Astrocyte (in vitro differentiated cells and primary cell): Measurements from ENCODE around the gene NTRK3.
"Not testable (repeated sequence)": the region's sequence is repeated elsewhere in the genome, so short reads cannot be mapped to it uniquely, and the experiment has no call there.

ENCODE experiments used
- EZH2 ChIP-seq: IDR thresholded peaks from 2 replicates; pipeline ENCODE4 v1.6.1; 2012; ENCODE audit warnings: mild to moderate bottlenecking, low read length, inconsistent platforms; ENCODE audit not compliant: insufficient read depth
- TF ChIP-seq, protein P1 (sequence below): IDR thresholded peaks from 2 replicates; pipeline ENCODE4 v1.5.1; 2011; ENCODE audit warnings: low read depth, mild to moderate bottlenecking, inconsistent platforms, low read length, moderate library complexity; ENCODE audit not compliant: insufficient read depth

- TF ChIP-seq, protein P1, sequence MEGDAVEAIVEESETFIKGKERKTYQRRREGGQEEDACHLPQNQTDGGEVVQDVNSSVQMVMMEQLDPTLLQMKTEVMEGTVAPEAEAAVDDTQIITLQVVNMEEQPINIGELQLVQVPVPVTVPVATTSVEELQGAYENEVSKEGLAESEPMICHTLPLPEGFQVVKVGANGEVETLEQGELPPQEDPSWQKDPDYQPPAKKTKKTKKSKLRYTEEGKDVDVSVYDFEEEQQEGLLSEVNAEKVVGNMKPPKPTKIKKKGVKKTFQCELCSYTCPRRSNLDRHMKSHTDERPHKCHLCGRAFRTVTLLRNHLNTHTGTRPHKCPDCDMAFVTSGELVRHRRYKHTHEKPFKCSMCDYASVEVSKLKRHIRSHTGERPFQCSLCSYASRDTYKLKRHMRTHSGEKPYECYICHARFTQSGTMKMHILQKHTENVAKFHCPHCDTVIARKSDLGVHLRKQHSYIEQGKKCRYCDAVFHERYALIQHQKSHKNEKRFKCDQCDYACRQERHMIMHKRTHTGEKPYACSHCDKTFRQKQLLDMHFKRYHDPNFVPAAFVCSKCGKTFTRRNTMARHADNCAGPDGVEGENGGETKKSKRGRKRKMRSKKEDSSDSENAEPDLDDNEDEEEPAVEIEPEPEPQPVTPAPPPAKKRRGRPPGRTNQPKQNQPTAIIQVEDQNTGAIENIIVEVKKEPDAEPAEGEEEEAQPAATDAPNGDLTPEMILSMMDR: not testable (repeated sequence)
- TF ChIP-seq EZH2: not testable (repeated sequence)
Observed at GRCh38 chr15:88033421-88033820, 223.1 kb downstream of the NTRK3 start.
